ENCODE data around the gene FPGS. TPM values are rescaled to one million over a fixed set of nuclear protein-coding genes. Genes with fewer than 3 reads are reported as not detected.

The FPGS gene
- polyA plus RNA-seq, 1 donor = 48.6 TPM

DNA sequence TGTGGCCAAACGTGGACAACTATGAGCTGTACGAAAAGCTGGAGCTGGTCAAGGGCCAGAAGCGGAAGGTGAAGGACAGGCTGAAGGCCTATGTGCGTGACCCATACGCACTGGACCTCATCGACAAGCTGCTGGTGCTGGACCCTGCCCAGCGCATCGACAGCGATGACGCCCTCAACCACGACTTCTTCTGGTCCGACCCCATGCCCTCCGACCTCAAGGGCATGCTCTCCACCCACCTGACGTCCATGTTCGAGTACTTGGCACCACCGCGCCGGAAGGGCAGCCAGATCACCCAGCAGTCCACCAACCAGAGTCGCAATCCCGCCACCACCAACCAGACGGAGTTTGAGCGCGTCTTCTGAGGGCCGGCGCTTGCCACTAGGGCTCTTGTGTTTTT, 13.5 kb upstream of the FPGS start:
- no peak for DNase-seq

DNA sequence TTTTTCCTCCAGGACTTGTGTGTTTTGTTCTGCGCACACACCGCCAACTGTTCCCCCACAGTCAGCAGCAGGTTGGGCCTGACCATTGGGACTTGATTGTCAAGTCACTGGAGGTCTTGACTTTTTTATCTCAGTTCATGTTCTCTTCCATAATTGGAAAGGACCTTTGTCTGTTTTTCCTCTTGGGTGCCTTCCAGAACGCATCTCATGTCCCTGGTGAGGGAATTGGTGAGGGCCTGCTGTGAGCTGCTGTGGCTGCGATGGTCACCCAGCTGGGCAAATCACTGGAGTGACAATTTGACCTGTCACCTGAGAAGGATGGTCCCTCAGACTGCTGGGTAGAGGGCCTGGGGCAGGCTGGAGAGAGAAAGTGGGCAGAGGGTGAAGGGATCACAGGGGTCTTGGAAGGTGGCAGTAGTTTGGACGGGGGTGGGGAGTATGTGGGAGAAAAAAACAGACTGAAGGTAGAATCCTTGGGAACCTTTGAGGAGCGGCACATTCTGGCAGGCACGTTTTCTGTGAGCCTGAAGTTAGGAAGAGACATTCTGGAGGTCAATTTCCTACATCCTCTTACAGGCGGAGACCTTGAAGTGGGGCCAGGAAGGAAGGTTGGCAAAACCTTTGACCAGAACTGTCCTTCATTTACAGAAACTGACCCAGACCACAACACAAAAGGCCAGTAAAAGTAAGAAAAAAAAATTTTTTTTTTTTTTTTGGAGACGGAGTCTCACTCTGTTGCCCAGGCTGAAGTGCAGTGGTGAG, 12.4 kb upstream of the FPGS start:
- DNase-seq = no peak

DNA sequence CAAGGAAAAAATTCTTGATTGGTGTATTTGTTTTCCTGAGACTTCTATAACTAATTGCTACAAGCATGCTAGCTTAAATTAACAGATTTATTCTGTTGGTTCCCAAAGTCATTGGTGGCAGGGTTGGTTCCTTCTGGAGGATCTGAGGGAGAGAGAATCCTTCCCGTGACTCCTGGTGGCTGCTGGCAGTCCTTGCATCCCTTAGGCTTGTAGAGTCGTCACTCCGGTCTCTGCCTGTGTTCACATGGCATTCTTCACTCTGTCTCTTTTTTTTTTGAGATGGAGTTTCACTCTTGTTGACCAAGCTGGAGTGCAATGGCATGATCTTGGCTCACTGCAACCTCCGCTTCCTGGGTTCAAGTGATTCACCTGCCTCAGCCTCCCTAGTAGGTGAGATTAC, 11.6 kb upstream of the FPGS start:
- DNase-seq = no peak

DNA sequence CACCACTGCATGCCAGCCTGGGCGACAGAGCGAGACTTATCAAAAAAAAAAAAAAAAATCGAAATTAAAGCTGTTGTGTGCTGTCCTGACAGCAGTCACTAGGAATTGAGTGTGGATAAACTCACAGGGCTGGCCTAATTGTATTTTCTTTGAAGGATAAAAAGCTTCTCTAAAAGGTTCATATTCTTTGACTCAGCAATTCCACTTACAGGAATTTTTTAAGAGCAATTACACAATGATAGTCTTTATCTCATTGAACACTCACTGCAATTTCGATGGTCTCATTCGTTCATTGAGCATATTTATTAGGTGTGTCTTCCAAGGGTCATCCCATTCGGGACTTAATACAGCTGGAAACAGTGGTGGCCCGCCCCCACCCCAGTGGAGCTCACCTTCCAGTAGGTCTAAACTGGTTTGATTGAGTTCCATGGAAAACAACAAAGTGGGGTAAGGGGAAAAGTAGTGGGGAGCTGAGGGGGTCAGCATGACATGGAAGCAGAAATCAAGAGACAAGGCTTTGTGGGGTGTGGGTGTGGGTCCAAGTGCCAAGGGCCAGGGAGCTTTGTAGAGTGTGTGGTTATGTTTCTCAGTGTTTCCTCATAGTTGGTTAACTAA, 10.2 kb upstream of the FPGS start:
- no peak for DNase-seq

DNA sequence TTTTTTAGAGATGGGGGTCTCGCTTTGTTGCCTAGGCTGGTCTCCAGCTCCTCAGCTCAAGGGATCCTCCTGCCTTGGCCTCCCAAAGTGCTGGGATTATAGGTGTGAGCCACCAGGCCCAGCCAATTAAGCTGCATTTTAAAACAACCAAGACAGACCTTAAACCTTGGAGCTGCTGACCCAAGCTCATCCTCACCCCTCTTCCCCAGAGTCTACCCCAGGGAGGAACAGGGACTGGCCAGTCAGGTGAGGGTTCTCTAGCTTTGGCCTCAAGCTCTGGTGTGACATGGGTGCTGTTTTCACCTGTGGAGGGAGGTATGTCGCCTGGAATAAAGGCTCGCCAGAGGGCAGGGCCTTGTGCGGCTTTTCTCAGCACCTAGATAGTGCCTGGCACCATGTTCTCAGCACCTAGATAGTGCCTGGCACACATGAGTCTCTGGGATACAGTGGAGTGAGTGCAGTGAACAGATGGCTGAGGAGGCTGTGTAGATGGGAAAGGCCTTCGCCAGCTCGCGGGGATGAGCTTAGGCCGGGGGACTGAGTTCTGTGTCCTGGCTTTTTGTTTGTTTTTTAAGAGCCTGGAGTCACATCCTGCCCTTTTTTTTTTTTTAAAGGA, 9.5 kb upstream of the FPGS start:
- no peak for DNase-seq

DNA sequence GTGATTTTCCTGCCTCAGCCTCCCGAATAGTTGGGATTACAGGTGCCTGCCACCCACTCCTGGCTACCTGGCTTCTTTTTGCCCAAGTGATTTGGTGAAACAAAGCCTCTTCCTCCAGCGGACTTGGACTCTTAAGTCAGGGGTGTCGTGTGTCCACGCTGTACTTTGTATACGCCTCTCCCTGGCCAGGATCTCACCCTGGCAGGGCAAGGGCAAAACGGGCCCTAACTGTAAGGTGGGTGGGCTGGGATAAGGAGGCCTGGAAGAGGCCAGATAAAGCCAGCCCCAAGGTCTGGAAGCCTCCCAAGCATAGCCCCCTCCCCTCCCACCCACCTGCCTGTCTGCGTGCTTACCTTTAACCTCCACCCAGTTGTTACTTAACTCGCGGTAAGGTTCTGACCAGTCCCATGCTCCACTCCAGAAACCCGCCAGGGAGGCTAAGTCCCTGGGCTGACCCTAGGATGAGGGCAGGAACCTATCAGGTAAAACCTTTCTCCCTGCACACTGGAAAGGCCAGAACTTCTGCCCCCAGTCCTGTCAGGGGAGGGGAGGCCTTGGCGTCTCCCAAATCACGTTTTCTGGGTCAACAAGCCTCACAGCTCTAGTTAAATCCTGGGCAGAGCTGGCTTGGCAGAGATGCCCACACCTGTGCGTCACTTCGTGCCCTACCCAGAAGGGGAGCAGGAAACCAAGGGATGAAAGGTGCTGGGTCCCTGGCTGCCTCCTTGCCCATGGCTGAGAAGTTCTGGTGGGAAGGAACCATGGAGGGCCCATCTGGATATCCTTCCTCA, 8.5 kb upstream of the FPGS start:
- DNase-seq = no peak

DNA sequence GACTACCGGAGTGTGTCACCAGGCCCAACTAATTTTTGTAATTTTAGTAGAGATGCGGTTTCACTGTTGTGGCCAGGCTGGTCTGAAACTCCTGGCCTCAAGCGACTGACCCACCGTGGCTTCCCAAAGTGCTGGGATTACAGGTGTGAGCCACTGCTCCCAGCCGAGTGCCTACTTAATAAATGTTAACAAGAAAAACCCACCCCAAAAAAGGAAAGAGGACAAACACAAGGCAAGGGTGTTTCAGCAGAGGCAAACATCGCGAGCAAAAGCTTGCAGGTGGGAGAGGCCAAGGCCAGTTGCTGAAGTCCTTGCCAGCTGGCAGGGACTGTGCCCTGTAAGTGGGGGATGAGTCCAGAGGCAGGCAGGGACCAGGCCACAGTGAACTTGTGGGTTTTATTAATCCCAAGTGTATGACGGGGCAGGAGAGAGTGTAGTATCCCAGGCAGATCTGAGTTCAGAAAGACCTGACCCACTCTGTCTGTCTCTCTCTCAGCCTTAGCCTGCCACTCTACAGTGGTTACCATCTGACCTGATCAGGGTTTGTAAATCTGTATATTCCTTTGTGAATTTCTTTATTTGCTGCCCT, 6.4 kb upstream of the FPGS start:
- no peak for DNase-seq

DNA sequence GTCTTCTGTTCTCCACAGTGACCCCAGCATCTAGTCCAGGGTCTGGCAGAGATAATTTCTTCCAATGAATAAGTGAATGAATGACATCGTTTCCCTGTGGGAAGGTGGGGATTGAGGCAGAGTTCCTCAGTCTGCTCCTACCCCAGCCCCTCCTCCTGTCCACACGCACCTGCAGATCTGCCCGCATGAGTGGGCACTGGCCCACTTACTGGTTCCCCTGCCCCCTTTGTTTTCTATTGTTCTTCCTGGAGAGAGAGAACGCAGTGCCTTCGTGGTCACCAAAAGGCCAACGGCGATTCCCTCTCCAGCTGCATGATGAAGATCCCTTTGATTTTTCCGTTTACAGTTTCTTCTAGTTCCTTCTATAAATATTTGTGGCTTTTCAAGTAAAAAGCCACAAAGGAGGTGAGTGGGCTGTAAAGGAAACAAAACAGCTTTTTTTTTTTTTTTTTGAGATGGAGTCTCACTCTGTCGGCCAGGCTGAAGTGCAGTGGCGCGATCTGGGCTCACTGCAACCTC, 5.8 kb upstream of the FPGS start:
- no peak for DNase-seq

DNA sequence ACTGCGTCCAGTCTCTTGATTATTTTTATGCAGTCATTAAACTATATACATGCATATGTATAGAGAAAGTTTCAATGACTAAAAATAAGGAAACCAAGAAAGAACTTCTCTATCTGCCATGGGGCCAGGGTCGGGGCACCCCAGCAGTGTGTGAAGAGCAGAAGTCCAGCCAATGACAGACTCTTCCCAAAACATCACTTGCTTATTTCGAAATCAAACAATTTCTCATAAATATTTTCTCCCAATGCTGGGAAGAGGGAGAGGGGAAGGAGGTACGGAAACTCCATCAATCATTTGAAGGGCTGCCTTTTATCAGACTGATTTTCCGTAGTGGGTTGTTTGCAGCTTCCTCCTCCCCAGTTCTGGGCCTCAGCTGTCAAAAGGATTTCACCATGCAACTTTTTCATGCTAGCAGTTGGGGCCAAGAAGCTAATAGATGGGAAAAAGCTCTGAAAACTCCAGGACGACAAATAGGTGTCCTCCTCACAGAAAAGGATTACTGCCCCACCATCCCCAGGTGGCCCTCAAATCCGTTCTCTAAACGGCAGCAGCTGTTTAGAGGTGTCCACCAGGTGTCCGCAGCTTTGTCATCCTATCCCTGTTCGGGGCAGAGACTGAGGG, 617 bp upstream of the FPGS start:
- DNase-seq = no peak

DNA sequence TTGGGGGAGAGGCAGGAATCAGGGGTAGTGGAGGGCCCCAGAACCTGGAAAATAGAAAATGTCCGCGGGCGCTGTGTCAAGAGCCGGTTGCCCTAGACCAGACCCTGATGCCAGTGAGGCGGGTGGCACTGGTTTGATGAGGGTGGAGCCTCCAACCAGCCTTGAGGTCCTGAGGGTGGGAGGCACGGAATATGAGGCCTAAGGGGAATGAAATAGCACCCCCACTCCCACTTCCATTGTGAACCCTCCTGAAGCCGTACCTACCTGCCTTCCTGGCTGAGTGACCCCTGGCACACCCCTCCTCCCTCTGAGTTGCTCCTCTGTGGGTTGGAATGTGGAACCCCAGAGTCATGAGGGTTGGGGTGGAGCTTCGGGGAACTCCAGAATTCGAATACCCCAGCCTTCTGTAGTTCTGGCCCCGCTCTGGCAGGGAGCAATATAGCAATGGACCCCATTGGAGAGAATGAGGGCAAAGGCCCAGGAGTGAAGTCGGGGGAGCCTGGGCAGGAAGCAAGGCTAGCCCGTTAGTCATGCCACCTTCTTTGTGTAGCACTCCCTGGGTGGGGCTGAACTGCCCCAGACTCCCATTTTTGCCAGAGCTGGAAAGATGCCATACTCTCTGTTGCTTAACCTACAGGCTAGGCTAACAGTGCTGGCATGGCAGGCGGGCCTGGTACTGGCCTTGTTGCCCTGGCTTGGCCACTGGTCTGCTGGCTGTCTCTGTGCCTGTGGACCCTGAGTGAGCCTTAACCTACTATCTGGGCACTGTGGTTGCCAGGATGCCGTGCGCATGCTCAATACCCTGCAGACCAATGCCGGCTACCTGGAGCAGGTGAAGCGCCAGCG, 1.0 kb downstream of the FPGS start:
- no peak for DNase-seq

DNA sequence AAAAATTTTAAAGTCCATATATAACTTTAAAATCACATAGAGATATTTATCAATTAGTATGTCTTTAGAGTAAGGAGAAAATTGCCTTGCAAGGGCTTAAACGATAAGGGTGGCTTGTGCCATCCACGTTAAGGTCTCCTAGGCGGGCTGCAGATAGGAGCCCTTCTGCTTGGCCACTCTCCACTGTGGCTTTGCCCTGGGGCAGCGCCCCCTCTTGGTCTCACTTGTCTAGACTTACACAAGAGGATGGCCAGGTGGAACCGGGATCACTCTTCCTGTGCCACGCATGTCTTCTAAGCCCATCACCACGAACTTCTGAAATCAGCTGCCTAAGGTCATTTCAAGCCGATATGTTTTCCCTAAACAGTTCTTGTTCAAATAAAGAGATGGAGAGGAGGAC, 2.9 kb downstream of the FPGS start:
- no peak for DNase-seq

DNA sequence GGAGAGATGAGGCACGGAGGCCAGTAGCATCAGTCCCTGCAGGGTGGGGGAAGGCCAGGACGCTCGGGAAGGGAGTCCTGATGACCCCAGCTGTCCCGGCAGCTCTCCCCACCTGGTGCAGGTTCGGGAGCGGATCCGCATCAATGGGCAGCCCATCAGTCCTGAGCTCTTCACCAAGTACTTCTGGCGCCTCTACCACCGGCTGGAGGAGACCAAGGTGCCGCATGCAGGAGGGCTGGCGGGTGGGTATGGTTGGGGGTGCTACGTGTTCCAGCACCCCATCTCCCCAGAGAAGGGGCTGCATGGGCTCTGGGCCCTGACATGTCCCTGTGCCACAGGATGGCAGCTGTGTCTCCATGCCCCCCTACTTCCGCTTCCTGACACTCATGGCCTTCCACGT, 4.2 kb downstream of the FPGS start:
- DNase-seq = no peak

DNA sequence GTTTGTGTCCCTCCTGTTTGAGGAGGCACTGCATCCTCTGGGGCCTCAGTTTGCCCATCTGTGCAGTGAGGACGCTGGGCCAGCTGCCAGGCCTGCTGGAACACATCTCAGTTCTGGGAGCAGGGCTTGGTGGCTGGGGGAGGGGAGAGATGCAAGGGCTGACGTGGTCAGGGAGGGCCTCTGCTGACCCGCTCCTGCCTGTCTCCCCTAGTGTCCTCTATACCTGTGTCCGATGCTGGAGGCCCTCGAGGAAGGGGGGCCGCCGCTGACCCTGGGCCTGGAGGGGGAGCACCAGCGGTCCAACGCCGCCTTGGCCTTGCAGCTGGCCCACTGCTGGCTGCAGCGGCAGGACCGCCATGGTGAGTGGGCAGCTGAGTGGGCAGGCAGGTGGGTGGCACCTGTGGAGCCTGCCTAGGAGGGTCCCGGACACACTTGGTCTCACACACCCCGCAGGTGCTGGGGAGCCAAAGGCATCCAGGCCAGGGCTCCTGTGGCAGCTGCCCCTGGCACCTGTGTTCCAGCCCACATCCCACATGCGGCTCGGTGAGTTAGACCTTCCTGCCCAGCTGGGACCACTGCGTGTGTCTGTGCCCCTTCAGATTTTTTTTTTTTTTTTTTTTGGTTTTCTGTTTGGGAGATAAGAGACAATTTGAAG, 5.8 kb downstream of the FPGS start:
- no peak for DNase-seq

DNA sequence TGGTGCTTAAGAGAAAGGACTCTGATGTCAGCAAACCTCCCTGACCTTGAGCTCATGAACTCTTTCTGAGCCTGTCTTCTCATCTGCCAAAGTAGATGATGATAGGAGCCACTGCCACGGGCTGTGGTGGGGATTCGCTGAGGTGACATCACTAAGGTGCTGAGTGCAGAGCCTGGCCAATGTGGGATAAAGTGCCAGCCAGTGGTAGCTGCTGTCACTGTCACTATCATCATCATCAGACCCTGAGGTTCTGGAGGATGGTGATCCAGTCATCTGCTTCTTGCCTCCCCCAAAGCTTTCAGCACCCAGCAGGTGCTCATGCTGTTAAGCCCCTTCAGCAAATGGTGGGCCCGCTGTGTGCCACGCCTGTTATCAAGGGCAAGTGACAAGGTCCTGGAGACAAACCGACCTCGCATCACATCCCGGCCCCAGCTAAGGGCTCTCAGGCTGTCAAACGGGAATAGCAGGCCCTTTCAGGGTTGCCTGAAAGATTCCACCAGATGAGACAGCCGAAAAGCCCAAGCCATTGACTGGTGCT, 6.4 kb downstream of the FPGS start:
- DNase-seq = no peak

DNA sequence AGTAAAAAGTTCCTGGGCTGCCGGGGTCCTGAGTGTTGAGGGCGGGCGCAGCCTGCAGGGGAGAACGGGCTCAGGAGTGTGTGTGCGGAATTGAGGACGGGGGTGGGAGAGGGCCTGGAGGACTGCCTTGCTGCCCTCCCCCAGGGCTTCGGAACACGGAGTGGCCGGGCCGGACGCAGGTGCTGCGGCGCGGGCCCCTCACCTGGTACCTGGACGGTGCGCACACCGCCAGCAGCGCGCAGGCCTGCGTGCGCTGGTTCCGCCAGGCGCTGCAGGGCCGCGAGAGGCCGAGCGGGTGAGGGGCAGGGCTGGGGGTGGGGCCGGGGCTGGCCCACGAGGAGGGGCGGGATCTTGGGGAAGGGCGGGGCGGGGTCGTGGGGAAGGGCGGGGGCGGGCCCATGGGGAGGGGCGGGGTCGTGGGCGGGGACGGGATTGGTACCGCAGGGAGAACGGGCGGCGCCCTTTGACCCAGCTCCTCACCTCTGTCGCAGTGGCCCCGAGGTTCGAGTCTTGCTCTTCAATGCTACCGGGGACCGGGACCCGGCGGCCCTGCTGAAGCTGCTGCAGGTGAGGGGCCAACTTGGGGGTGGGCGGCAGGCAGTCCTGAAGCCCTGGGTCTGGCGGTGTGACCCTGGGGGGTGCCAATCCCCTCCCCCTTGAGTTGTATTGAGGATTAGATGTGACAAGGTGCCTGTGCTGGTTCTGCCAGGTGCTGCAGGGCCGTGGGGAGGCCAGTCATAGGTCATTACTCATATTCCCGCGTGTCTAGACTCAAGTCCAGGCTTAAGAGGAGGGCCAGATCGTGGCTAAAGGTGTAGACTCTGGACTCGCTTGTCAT, 7.1 kb downstream of the FPGS start:
- no peak for DNase-seq

DNA sequence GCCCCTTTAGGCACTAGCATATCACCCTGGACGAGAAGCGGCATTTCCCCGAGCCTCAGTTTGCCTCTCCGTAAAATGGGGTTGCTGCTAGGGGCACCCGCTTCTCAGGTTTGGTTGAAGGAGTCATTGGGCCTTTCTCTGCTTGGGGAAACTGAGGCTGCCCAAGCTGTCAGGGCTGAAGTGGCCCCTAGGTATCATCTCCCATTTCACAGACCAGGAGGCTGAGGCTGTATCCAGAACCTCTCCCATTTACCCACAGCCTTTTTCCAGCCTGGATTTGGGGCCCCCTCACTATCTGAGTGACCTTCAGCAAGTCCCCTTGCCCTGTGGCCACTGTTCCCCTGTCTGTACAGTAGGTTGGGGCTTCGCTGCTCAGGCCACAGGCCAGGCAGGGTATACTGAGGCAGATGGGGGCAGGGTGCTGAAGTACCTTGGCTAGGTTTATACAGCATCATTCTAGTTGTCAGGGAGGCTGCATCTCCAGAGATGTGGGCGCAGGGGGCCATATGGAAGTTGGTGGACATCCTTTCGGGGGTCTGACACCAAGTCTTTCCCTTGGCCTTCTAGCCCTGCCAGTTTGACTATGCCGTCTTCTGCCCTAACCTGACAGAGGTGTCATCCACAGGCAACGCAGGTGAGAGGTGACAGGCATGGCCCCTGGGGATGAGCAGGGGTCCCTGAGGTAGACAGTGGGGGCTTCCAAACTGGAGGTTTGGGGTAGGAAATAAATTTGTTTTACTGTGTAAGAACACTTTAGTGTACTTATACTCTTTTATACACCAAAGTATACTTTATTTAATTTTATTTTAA, 7.9 kb downstream of the FPGS start:
- no peak for DNase-seq

DNA sequence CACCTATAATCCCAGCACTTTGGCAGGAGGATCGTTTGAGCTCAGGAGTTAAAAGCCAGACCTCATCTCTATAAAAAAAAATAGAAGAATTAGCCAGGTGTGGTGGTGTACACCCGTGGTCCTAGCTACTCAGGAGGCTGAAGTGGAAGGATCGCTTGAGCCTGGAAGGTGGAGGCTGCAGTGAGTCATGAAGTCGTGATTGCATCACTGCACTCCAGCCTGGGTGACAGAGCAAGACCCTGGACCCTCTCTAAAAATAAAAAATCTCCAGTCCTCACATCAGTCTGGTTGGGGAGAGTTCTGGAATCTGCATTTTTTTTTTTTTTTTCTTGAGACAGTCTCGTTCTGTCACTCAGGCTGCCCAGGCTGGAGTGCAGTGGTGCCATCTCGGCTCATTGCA, 9.3 kb downstream of the FPGS start:
- no peak for DNase-seq

DNA sequence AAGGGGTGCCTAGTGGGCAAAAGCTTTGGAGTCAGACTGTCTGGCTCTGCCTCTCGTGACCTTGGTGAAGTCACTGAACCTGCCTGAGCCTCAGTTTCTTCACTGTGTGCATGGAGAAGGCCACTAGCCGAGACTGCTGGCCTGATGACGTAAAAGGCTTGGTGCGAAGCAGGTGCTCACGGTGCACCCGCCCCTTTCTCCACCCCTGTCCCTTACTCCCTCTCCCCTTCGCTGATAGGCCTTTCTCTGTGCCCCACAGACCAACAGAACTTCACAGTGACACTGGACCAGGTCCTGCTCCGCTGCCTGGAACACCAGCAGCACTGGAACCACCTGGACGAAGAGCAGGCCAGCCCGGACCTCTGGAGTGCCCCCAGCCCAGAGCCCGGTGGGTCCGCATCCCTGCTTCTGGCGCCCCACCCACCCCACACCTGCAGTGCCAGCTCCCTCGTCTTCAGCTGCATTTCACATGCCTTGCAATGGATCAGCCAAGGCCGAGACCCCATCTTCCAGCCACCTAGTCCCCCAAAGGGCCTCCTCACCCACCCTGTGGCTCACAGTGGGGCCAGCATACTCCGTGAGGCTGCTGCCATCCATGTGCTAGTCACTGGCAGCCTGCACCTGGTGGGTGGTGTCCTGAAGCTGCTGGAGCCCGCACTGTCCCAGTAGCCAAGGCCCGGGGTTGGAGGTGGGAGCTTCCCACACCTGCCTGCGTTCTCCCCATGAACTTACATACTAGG, 10.4 kb downstream of the FPGS start:
- DNase-seq = no peak
